GM12878 (cell line): ENCODE measurements around the gene RALGAPA2. TPM values are rescaled to one million over a fixed set of nuclear protein-coding genes. Genes with fewer than 3 reads are reported as not detected.

ENCODE experiments used
- ATAC-seq: fragments of 200-7000 bp; cut with Tn5 transposase; 3 replicates; pipeline ENCODE4 v1.9.1; 2020; ENCODE audit warnings: mild to moderate bottlenecking, moderate library complexity
- BruUV-seq: library from RNA; stranded (reverse); fragments of 400-500 nt; replicated peaks from 2 replicates; lab custom pipeline; 2021; lab: Mats Ljungman, UMichigan
- CTCF ChIA-PET: fragments of 300-600 bp; sonication (Branson Sonifier 250); formaldehyde crosslinking; extraction: SDS; loops from one replicate; lab custom pipeline; 2021; ENCODE audit warnings: inconsistent platforms; lab: Yijun Ruan, JAX
- POLR2A ChIA-PET: fragments of 350-600 bp; formaldehyde crosslinking; extraction: SDS; loops from one replicate; lab custom pipeline; 2021; ENCODE audit warnings: inconsistent platforms; lab: Charles Lee
- RAD21 ChIA-PET: fragments of 300-600 bp; sonication (Branson Sonifier 250); formaldehyde crosslinking; loops from one replicate; lab custom pipeline; 2023; ENCODE audit warnings: antibody characterized with exemption; ENCODE audit not compliant: unreplicated experiment; lab: Charles Lee
- SMC1A ChIA-PET: fragments of 300-600 bp; sonication (Branson Sonifier 250); formaldehyde crosslinking; loops from one replicate; lab custom pipeline; 2023; ENCODE audit not compliant: unreplicated experiment, uncharacterized antibody; lab: Charles Lee
- DNase-seq: peaks from one replicate; pipeline ENCODE4 v3.0.0-alpha.2; 2011; ENCODE audit warnings: low read depth, low spot score
- FAIRE-seq: peaks from 3 replicates; lab custom pipeline; 2011; peaks lifted over from hg19 to GRCh38; lab: Jason Lieb, UNC
- H2AFZ ChIP-seq: 2 replicates; pipeline ENCODE4 v1.6.0; 2011; ENCODE audit warnings: low read depth, low read length, control low read depth; ENCODE audit not compliant: control insufficient read depth
- H3K27ac ChIP-seq: 2 replicates; pipeline ENCODE4 v1.5.1; 2011; ENCODE audit warnings: control low read depth; ENCODE audit not compliant: control insufficient read depth, insufficient read depth
- H3K27me3 ChIP-seq, 2 experiments: replicated peaks in 1 of 2; 2 replicates each; pipeline versions ENCODE4 v1.6.0 to v1.6.1; 2011; ENCODE audit warnings: low read length in 1 of 2; ENCODE audit not compliant: control insufficient read depth in 2 of 2, insufficient read depth in 2 of 2
- H3K36me3 ChIP-seq, 2 experiments: 2 replicates each; pipeline ENCODE4 v1.5.1; 2011; ENCODE audit warnings: low read length in 1 of 2; ENCODE audit not compliant: control insufficient read depth in 2 of 2, insufficient read depth in 2 of 2
- H3K4me1 ChIP-seq: 2 replicates; pipeline ENCODE4 v1.6.1; 2011; ENCODE audit warnings: mild to moderate bottlenecking, low read length, moderate library complexity, mixed read lengths; ENCODE audit not compliant: control insufficient read depth, insufficient read depth
- H3K4me2 ChIP-seq: 2 replicates; pipeline ENCODE4 v1.6.0; 2011; ENCODE audit warnings: control low read depth; ENCODE audit not compliant: control insufficient read depth, insufficient read depth
- H3K4me3 ChIP-seq: fragments of 200-600 bp; sonication (generic); 2 replicates; pipeline ENCODE4 v1.5.1; 2016
- H3K79me2 ChIP-seq: 2 replicates; pipeline ENCODE4 v1.6.0; 2011; ENCODE audit warnings: low read length; ENCODE audit not compliant: control insufficient read depth, insufficient read depth
- H3K9ac ChIP-seq: 2 replicates; pipeline ENCODE4 v1.8.0; 2011; ENCODE audit warnings: low read length, control low read depth, mixed read lengths; ENCODE audit not compliant: control insufficient read depth, insufficient read depth
- H3K9me3 ChIP-seq: replicated peaks from 3 replicates; pipeline ENCODE4 v1.5.1; 2011; ENCODE audit warnings: mild to moderate bottlenecking, low read length; ENCODE audit not compliant: control insufficient read depth, insufficient read depth
- H4K20me1 ChIP-seq: 2 replicates; pipeline ENCODE4 v1.6.0; 2011; ENCODE audit not compliant: control insufficient read depth, insufficient read depth
- CEBPB ChIP-seq, 2 experiments: fragments of 150-350 bp in 1 of 2; IDR thresholded peaks; 2 replicates each; pipeline ENCODE4 v1.6.1; 2012 to 2014; ENCODE audit warnings: low read depth in 2 of 2, low read length in 2 of 2, borderline replicate concordance in 1 of 2, inconsistent platforms in 1 of 2
- CHD2 ChIP-seq: IDR thresholded peaks from 2 replicates; pipeline ENCODE4 v1.6.1; 2011; ENCODE audit warnings: low read depth, low read length, improper control_type of control experiment, borderline replicate concordance
- CREB1 ChIP-seq: IDR thresholded peaks from 2 replicates; pipeline ENCODE4 v1.6.1; 2012; ENCODE audit warnings: low read depth, mild to moderate bottlenecking, inconsistent platforms
- GATAD2B ChIP-seq: fragments of 450-650 bp; conservative IDR thresholded peaks from 2 replicates; pipeline ENCODE4 v1.6.1; 2017; ENCODE audit warnings: low read depth, mild to moderate bottlenecking, moderate library complexity
- HDAC6 ChIP-seq: fragments of 200-600 bp; sonication (generic); IDR thresholded peaks from one replicate; pipeline ENCODE4 v1.8.0; 2017; ENCODE audit warnings: antibody characterized with exemption; ENCODE audit not compliant: unreplicated experiment
- IKZF1 ChIP-seq: fragments of 450-650 bp; conservative IDR thresholded peaks from 2 replicates; pipeline ENCODE4 v1.6.1; 2017; ENCODE audit warnings: antibody characterized with exemption, mild to moderate bottlenecking
- IRF4 ChIP-seq: IDR thresholded peaks from 2 replicates; pipeline ENCODE4 v1.6.1; 2011; ENCODE audit warnings: low read depth, low read length
- KLF5 ChIP-seq: fragments of 450-650 bp; IDR thresholded peaks from 2 replicates; pipeline ENCODE4 v1.6.1; 2014; ENCODE audit warnings: mild to moderate bottlenecking; ENCODE audit not compliant: partially characterized antibody
- MYB ChIP-seq: fragments of 150-350 bp; IDR thresholded peaks from 2 replicates; pipeline ENCODE4 v1.6.1; 2014; ENCODE audit warnings: mild to moderate bottlenecking, low read depth, low read length, borderline replicate concordance
- NFYA ChIP-seq: IDR thresholded peaks from 2 replicates; pipeline ENCODE4 v1.6.1; 2011; ENCODE audit warnings: low read depth, mild to moderate bottlenecking, low read length, improper control_type of control experiment, borderline replicate concordance
- NR2C2 ChIP-seq: IDR thresholded peaks from 2 replicates; pipeline ENCODE4 v1.6.1; 2011; ENCODE audit warnings: borderline replicate concordance, low read depth; ENCODE audit not compliant: control insufficient read depth, insufficient read length
- RB1 ChIP-seq: fragments of 450-650 bp; formaldehyde crosslinking; IDR thresholded peaks from 2 replicates; pipeline ENCODE4 v1.6.1; 2017; ENCODE audit warnings: mild to moderate bottlenecking, borderline replicate concordance
- TCF3 ChIP-seq: IDR thresholded peaks from 2 replicates; pipeline ENCODE4 v1.6.1; 2012; ENCODE audit warnings: low read depth, mild to moderate bottlenecking, low read length, borderline replicate concordance; ENCODE audit not compliant: insufficient read depth
- YY1 ChIP-seq: IDR thresholded peaks from 2 replicates; pipeline ENCODE4 v1.6.1; 2011; ENCODE audit warnings: low read depth, mild to moderate bottlenecking, low read length
- ZSCAN29 ChIP-seq: fragments of 450-650 bp; IDR thresholded peaks from 2 replicates; pipeline ENCODE4 v1.6.1; 2017; ENCODE audit warnings: mild to moderate bottlenecking, moderate library complexity
- WGBS: methylation state at CpG from one replicate; pipeline ENCODE4 v1.1.6; 2016; ENCODE audit warnings: low lambda C conversion rate; ENCODE audit not compliant: insufficient replicate concordance, insufficient coverage; ENCODE audit errors: missing lambda C conversion rate; 5-methylcytosine and 5-hydroxymethylcytosine counted together
- in situ Hi-C: fragments of 300-500 bp; cut with MboI; formaldehyde crosslinking; loops from 9 replicates; pipeline ENCODE4 v1.14.3; 2018; ENCODE audit warnings: mixed read lengths
- intact Hi-C: fragments of 100-400 bp; cut with micrococcal nuclease; formaldehyde crosslinking; loops from one replicate; pipeline ENCODE4 v1.14.2; 2022; ENCODE audit not compliant: unreplicated experiment
- polyA plus RNA-seq, 11 experiments: library from polyadenylated mRNA; depleted of rRNA in 4 of 11; unstranded in 6 of 11; stranded (reverse) in 5 of 11; fragments of >200 nt; fragmentation: Nextera tagmentation in 4 of 11; fragmentation: Illumina TruSeq in 1 of 11; extraction: Ambion mirVana in 4 of 11; extraction: Trizol in 1 of 11; gene quantifications; 1 replicate in 1 of 11; 2 replicates in 10 of 11; pipeline versions ENCODE4 v1.2.1 to v1.2.3, GENCODE V29; 2011 to 2016; ENCODE audit warnings: inconsistent platforms in 2 of 11, missing spikeins in 2 of 11, low read depth in 1 of 11
- total RNA-seq, 4 experiments: library from RNA; depleted of rRNA in 3 of 4; stranded (reverse); fragments of >200 nt in 3 of 4; fragmentation: Illumina TruSeq in 1 of 4; extraction: Trizol in 1 of 4; gene quantifications; 2 replicates each; pipeline versions ENCODE4 v1.2.1 to v1.2.3, GENCODE V29; 2013 to 2021
- TF ChIP-seq, protein P1 (sequence below): fragments of 150-350 bp; IDR thresholded peaks from 2 replicates; pipeline ENCODE4 v1.6.1; 2014; ENCODE audit warnings: mild to moderate bottlenecking, low read depth, low read length
- TF ChIP-seq, protein P2 (sequence below): IDR thresholded peaks from 2 replicates; pipeline ENCODE4 v1.6.1; 2012; ENCODE audit warnings: low read depth, low read length, improper control_type of control experiment
- TF ChIP-seq, protein P3 (sequence below): fragments of 450-650 bp; IDR thresholded peaks from 2 replicates; pipeline ENCODE4 v1.6.1; 2016; ENCODE audit warnings: mild to moderate bottlenecking, moderate library complexity, borderline replicate concordance

RALGAPA2 gene
- total and polyA plus RNA-seq, 10 of the 15 experiments (the other 5 are each of a cell fraction or from before 2014, with no cell fraction given), result 2.9 to 29.4 (median 19.6) TPM

DNA sequence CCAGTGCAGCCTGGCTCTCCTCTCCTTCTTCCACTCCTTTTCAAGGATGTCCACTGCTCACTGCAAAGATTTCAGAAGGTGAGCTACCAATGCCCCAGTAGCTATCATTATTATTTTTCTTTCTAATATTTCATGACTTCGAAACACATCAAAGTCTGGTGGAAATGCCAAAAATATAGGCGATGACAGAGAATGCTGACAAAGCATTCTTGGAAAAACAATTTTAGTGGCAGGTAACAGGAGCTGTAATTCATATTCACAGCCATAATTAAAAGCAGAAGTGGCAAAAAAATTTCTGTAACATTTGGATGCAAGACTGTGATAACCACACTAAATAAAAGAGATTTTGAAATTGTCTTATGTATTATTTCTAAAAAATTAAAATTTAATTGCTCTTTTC is 133.6 kb downstream of the RALGAPA2 start (continued):
- no peak for TF ChIP-seq GATAD2B
- no peak for TF ChIP-seq CHD2
- no peak for TF ChIP-seq IRF4

DNA sequence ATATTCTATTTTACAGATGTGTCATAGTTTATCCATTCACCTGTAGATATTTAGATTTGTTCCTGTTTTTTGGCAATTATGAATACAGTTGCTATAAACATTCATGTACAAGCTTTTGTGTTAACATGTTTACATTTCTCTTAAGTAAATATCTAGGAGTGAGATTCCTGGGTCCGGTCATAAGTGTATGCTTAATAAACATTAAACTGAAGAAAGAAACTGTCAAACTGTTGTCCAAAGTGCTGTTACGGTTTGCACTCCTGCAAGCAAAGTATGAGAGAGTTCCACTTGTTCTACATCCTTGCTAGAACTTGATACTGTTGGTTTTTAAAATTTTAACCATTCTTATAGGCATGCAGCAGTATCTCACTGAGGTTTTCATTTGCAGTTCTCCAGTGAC is 138.6 kb downstream of the RALGAPA2 start:
- H3K27me3 ChIP-seq, result no peaks in the 10 kb centered on the region
- intact Hi-C loops (no loop called here), in situ Hi-C loops (loop anchor here (5.0 kb wide), 1 partner anchor 496 kb away; no protein-coding TSS in a partner anchor)
- H3K79me2 ChIP-seq, result no peaks in the 10 kb centered on the region
- no peak overlapping the region for H3K4me2 ChIP-seq
- SMC1A ChIA-PET, result no interaction called here
- CTCF ChIA-PET, result interaction anchor here (1.6 kb wide), 1 partner anchor 10 kb away, joined by 3 read pairs; no protein-coding TSS in a partner anchor
- H3K36me3 ChIP-seq, result peaks cover 0 to 9% of the 10 kb centered on the region in 2 experiments; a peak in 1 of 4 replicates
- POLR2A ChIA-PET, result no interaction called here
- no peak overlapping the region for H3K9ac ChIP-seq
- 93% methylated on average over 2 of the region's 2 CpGs for WGBS
- no peak for ATAC-seq
- H2AFZ ChIP-seq, result no peak overlapping the region
- no peak overlapping the region for H3K4me3 ChIP-seq
- no peak overlapping the region for H3K27ac ChIP-seq
- no peaks in the 10 kb centered on the region for H3K4me1 ChIP-seq
- no peaks in the 10 kb centered on the region for H4K20me1 ChIP-seq
- BruUV-seq, result no TSS peak
- DNase-seq, result no peak
- FAIRE-seq, result no peak
- RAD21 ChIA-PET, result interaction anchor here (1.1 kb wide), 1 partner anchor 21 kb away, joined by 3 read pairs; no protein-coding TSS in a partner anchor
- no peaks in the 10 kb centered on the region for H3K9me3 ChIP-seq
- TF ChIP-seq KLF5 (no peak), TCF3 (no peak), MYB (no peak), CHD2 (no peak), RB1 (no peak), YY1 (no peak), HDAC6 (no peak), ZSCAN29 (no peak), CREB1 (no peak), CEBPB (IDR thresholded peaks at IDR 0.05; ENCODE audit: borderline replicate concordance in 1 of 2, low read depth in 2 of 2, low read length in 2 of 2) (no peak), IKZF1 (no peak), NR2C2 (no peak), NFYA (no peak)
- TF ChIP-seq, protein P1, sequence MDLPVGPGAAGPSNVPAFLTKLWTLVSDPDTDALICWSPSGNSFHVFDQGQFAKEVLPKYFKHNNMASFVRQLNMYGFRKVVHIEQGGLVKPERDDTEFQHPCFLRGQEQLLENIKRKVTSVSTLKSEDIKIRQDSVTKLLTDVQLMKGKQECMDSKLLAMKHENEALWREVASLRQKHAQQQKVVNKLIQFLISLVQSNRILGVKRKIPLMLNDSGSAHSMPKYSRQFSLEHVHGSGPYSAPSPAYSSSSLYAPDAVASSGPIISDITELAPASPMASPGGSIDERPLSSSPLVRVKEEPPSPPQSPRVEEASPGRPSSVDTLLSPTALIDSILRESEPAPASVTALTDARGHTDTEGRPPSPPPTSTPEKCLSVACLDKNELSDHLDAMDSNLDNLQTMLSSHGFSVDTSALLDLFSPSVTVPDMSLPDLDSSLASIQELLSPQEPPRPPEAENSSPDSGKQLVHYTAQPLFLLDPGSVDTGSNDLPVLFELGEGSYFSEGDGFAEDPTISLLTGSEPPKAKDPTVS, result no peak
- TF ChIP-seq, protein P2, sequence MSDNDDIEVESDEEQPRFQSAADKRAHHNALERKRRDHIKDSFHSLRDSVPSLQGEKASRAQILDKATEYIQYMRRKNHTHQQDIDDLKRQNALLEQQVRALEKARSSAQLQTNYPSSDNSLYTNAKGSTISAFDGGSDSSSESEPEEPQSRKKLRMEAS, result no peak
- TF ChIP-seq, protein P3, sequence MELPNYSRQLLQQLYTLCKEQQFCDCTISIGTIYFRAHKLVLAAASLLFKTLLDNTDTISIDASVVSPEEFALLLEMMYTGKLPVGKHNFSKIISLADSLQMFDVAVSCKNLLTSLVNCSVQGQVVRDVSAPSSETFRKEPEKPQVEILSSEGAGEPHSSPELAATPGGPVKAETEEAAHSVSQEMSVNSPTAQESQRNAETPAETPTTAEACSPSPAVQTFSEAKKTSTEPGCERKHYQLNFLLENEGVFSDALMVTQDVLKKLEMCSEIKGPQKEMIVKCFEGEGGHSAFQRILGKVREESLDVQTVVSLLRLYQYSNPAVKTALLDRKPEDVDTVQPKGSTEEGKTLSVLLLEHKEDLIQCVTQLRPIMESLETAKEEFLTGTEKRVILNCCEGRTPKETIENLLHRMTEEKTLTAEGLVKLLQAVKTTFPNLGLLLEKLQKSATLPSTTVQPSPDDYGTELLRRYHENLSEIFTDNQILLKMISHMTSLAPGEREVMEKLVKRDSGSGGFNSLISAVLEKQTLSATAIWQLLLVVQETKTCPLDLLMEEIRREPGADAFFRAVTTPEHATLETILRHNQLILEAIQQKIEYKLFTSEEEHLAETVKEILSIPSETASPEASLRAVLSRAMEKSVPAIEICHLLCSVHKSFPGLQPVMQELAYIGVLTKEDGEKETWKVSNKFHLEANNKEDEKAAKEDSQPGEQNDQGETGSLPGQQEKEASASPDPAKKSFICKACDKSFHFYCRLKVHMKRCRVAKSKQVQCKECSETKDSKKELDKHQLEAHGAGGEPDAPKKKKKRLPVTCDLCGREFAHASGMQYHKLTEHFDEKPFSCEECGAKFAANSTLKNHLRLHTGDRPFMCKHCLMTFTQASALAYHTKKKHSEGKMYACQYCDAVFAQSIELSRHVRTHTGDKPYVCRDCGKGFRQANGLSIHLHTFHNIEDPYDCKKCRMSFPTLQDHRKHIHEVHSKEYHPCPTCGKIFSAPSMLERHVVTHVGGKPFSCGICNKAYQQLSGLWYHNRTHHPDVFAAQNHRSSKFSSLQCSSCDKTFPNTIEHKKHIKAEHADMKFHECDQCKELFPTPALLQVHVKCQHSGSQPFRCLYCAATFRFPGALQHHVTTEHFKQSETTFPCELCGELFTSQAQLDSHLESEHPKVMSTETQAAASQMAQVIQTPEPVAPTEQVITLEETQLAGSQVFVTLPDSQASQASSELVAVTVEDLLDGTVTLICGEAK, result no peak
